OCI-LY7 (cell line): ENCODE data around the gene GRM1. TPM values are rescaled to one million over a fixed set of nuclear protein-coding genes. Genes with fewer than 3 reads are reported as not detected.

Experiments used
- BruUV-seq: library from RNA; stranded (reverse); fragments of 400-500 nt; replicated peaks from 2 replicates; lab custom pipeline; 2021; lab: Mats Ljungman, UMichigan
- CTCF ChIA-PET: fragments of 300-600 bp; sonication (Branson Sonifier 250); formaldehyde crosslinking; loops from one replicate; lab custom pipeline; 2022; ENCODE audit warnings: antibody characterized with exemption; ENCODE audit not compliant: unreplicated experiment; lab: Charles Lee
- POLR2A ChIA-PET: fragments of 300-600 bp; sonication (Branson Sonifier 250); formaldehyde crosslinking; loops from one replicate; lab custom pipeline; 2022; ENCODE audit warnings: antibody characterized with exemption; lab: Charles Lee
- DNase-seq: peaks from one replicate; pipeline ENCODE4 v3.0.0-alpha.2; 2015; ENCODE audit warnings: low spot score
- H2AFZ ChIP-seq: fragments of 200-600 bp; sonication (generic), shearing (Covaris generic); 2 replicates; pipeline ENCODE4 v1.6.1; 2014; ENCODE audit warnings: mild to moderate bottlenecking, antibody characterized with exemption, low read length, moderate library complexity
- H3K27ac ChIP-seq: fragments of 200-600 bp; sonication (generic); 2 replicates; pipeline ENCODE4 v1.5.1; 2014; ENCODE audit warnings: mixed run types, low read depth, mild to moderate bottlenecking, moderate library complexity, low read length, inconsistent platforms; ENCODE audit not compliant: poor library complexity, severe bottlenecking
- H3K36me3 ChIP-seq: fragments of 200-600 bp; sonication (generic); 2 replicates; pipeline ENCODE4 v1.6.1; 2014; ENCODE audit warnings: mild to moderate bottlenecking, antibody characterized with exemption, low read length, moderate library complexity, mixed read lengths; ENCODE audit not compliant: insufficient read depth
- H3K4me1 ChIP-seq: fragments of 200-600 bp; sonication (generic); 2 replicates; pipeline ENCODE4 v1.5.1; 2014; ENCODE audit warnings: mild to moderate bottlenecking, low read length; ENCODE audit not compliant: insufficient read depth, poor library complexity, severe bottlenecking
- H3K4me2 ChIP-seq: fragments of 200-600 bp; sonication (generic); 2 replicates; pipeline ENCODE4 v1.6.1; 2014; ENCODE audit warnings: mild to moderate bottlenecking, low read length
- H3K4me3 ChIP-seq: fragments of 200-600 bp; sonication (generic); 2 replicates; pipeline ENCODE4 v1.5.1; 2014; ENCODE audit warnings: mild to moderate bottlenecking, low read depth, low read length; ENCODE audit not compliant: poor library complexity, severe bottlenecking
- H3K79me2 ChIP-seq: fragments of 200-600 bp; sonication (generic); 2 replicates; pipeline ENCODE4 v1.6.1; 2016; ENCODE audit warnings: low read depth, mild to moderate bottlenecking, low read length, moderate library complexity, mixed read lengths; ENCODE audit not compliant: insufficient read depth
- H3K9me2 ChIP-seq: fragments of 200-600 bp; sonication (generic); 2 replicates; pipeline ENCODE4 v1.6.1; 2016; ENCODE audit warnings: mild to moderate bottlenecking, low read length, mixed read lengths; ENCODE audit not compliant: insufficient read depth
- H3K9me3 ChIP-seq: fragments of 200-600 bp; sonication (generic); 2 replicates; pipeline ENCODE4 v1.6.1; 2014; ENCODE audit warnings: mild to moderate bottlenecking, mixed run types, low read length, mixed read lengths
- H4K20me1 ChIP-seq: fragments of 200-600 bp; sonication (generic); 2 replicates; pipeline ENCODE4 v1.6.1; 2014; ENCODE audit warnings: mild to moderate bottlenecking, antibody characterized with exemption, low read length, moderate library complexity, mixed read lengths; ENCODE audit not compliant: insufficient read depth
- CTCF ChIP-seq: fragments of 200-600 bp; sonication (generic); conservative IDR thresholded peaks from 2 replicates; pipeline ENCODE4 v1.5.1; 2014; ENCODE audit warnings: mild to moderate bottlenecking, antibody characterized with exemption, low read length, moderate library complexity, mixed read lengths
- EZH2phosphoT487 ChIP-seq: fragments of 200-600 bp; sonication (generic); IDR thresholded peaks from 2 replicates; pipeline ENCODE4 v1.6.1; 2018; ENCODE audit warnings: low read depth, borderline replicate concordance, mild to moderate bottlenecking, mixed run types, antibody characterized with exemption, low read length, moderate library complexity, mixed read lengths
- intact Hi-C: fragments of 100-400 bp; cut with micrococcal nuclease; formaldehyde crosslinking; loops from one replicate; pipeline ENCODE4 v1.10.0; 2022; ENCODE audit not compliant: unreplicated experiment
- total RNA-seq, 2 experiments: library from RNA; depleted of rRNA in 1 of 2; stranded (reverse); fragments of >200 nt in 1 of 2; shearing (Covaris generic) in 1 of 2; gene quantifications; 2 replicates each; pipeline ENCODE4 v1.2.3, GENCODE V29; 2014 to 2022

GRM1 gene
- total RNA-seq, 2 experiments from 2014 or later, result not detected

GRCh38 chr6:146103416-146104072, 74.7 kb downstream of the GRM1 start:
- Histone ChIP-seq H4K20me1 (no peaks in the 10 kb centered on the region), H3K9me2 (no peaks in the 10 kb centered on the region), H2AFZ (no peak overlapping the region), H3K79me2 (no peaks in the 10 kb centered on the region), H3K36me3 (no peaks in the 10 kb centered on the region), H3K4me2 (no peak overlapping the region), H3K9me3 (no peaks in the 10 kb centered on the region), H3K4me1 (no peaks in the 10 kb centered on the region), H3K4me3 (no peak overlapping the region), H3K27ac (no peak overlapping the region)
- BruUV-seq, result no TSS peak
- CTCF ChIA-PET, result no interaction called here
- DNase-seq, result no peak
- intact Hi-C loops, result no loop called here
- TF ChIP-seq CTCF, result no peak
- no peak for TF ChIP-seq EZH2phosphoT487
- POLR2A ChIA-PET, result interaction anchor here (1.7 kb wide), 1 partner anchor 12 kb away, joined by 6 read pairs; no protein-coding TSS in a partner anchor

- H3K9me3 ChIP-seq, result no peaks in the 10 kb centered on the region
- H3K4me1 ChIP-seq, result no peaks in the 10 kb centered on the region
- ChIA-PET CTCF (no interaction called here), POLR2A (no interaction called here)
- no peaks in the 10 kb centered on the region for H3K9me2 ChIP-seq
- no peak overlapping the region for H3K4me2 ChIP-seq
- BruUV-seq, result no TSS peak
- no peak overlapping the region for H3K4me3 ChIP-seq
- DNase-seq, result no peak
- TF ChIP-seq CTCF (no peak), EZH2phosphoT487 (no peak)
- H2AFZ ChIP-seq, result no peak overlapping the region
- intact Hi-C loops, result no loop called here
- no peaks in the 10 kb centered on the region for H3K36me3 ChIP-seq
- no peaks in the 10 kb centered on the region for H4K20me1 ChIP-seq
- H3K27ac ChIP-seq, result no peak overlapping the region
- no peaks in the 10 kb centered on the region for H3K79me2 ChIP-seq
These were observed 77.7 kb downstream of the GRM1 start for GRCh38 chr6:146106532-146106931.

GRCh38 chr6:146110990-146111389, 82.1 kb downstream of the GRM1 start:
- Histone ChIP-seq H4K20me1 (no peaks in the 10 kb centered on the region), H3K79me2 (no peaks in the 10 kb centered on the region), H3K9me2 (no peaks in the 10 kb centered on the region), H3K4me3 (no peak overlapping the region), H3K9me3 (no peaks in the 10 kb centered on the region), H3K27ac (no peak overlapping the region), H2AFZ (no peak overlapping the region), H3K4me1 (no peaks in the 10 kb centered on the region), H3K4me2 (no peak overlapping the region), H3K36me3 (no peaks in the 10 kb centered on the region)
- no TSS peak for BruUV-seq
- intact Hi-C loops, result no loop called here
- no peak for DNase-seq
- ChIA-PET POLR2A (no interaction called here), CTCF (no interaction called here)
- TF ChIP-seq CTCF, result no peak
- no peak for TF ChIP-seq EZH2phosphoT487
